SK-N-SH (cell line): ENCODE results near the gene PCSK6.

Experiments
- GATA2 ChIP-seq: sonication (generic); formaldehyde crosslinking; IDR thresholded peaks from 2 replicates; pipeline ENCODE4 v1.5.0; 2020; ENCODE audit warnings: mild to moderate bottlenecking, missing genetic modification reagents
- RCOR1 ChIP-seq: fragments of 150-350 bp; IDR thresholded peaks from 2 replicates; pipeline ENCODE4 v1.6.1; 2017; ENCODE audit warnings: antibody characterized with exemption, low read length
- SIN3A ChIP-seq: IDR thresholded peaks from 2 replicates; pipeline ENCODE4 v1.6.1; 2012; ENCODE audit warnings: low read depth, mild to moderate bottlenecking, low read length, moderate library complexity, borderline replicate concordance
- SMC3 ChIP-seq: IDR thresholded peaks from 2 replicates; pipeline ENCODE4 v1.6.1; 2012; ENCODE audit warnings: low read depth, low read length, improper control_type of control experiment
- TF ChIP-seq, protein P1 (sequence below): fragments of 200-600 bp; sonication (generic); IDR thresholded peaks from 2 replicates; pipeline ENCODE4 v1.6.1; 2017; ENCODE audit warnings: antibody characterized with exemption, mild to moderate bottlenecking, moderate library complexity

DNA sequence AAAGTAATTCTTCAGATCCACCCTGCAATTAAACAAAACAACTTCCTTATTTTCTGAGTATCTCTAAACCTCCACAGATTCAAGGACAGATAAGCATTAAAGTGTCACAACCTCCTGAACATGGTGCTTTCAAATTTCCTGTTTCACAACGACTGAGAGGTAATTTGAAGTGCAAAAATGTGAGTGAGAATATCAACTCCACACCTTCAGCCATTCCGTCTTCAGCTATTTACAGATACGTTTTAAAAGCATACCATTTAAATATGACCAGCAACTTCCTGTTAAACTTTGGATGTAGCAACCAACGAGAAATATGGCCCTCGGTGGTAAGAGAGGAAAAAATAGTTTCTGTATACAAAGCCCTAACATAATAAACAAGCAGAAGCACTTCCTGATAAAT, 32.1 kb upstream of the PCSK6 start:
- TF ChIP-seq SIN3A (no peak), GATA2 (CRISPR knock-in tag) (no peak), SMC3 (no peak), RCOR1 (no peak)
- TF ChIP-seq, protein P1, sequence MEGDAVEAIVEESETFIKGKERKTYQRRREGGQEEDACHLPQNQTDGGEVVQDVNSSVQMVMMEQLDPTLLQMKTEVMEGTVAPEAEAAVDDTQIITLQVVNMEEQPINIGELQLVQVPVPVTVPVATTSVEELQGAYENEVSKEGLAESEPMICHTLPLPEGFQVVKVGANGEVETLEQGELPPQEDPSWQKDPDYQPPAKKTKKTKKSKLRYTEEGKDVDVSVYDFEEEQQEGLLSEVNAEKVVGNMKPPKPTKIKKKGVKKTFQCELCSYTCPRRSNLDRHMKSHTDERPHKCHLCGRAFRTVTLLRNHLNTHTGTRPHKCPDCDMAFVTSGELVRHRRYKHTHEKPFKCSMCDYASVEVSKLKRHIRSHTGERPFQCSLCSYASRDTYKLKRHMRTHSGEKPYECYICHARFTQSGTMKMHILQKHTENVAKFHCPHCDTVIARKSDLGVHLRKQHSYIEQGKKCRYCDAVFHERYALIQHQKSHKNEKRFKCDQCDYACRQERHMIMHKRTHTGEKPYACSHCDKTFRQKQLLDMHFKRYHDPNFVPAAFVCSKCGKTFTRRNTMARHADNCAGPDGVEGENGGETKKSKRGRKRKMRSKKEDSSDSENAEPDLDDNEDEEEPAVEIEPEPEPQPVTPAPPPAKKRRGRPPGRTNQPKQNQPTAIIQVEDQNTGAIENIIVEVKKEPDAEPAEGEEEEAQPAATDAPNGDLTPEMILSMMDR = no peak
